IMR-90 (cell line): Measurements from ENCODE around the gene SDC1. TPM values are rescaled to one million over a fixed set of nuclear protein-coding genes. Genes with fewer than 3 reads are reported as not detected.

ENCODE experiments used
- ATAC-seq: fragments of 200-7000 bp; cut with Tn5 transposase; 2 replicates; pipeline ENCODE4 v1.9.1; 2020; ENCODE audit warnings: low read depth, mild to moderate bottlenecking, moderate library complexity
- BruUV-seq: library from RNA; stranded (reverse); fragments of 400-500 nt; replicated peaks from 2 replicates; lab custom pipeline; 2021; lab: Mats Ljungman, UMichigan
- CTCF ChIA-PET: fragments of 300-600 bp; formaldehyde crosslinking; extraction: SDS; loops from one replicate; lab custom pipeline; 2021; ENCODE audit warnings: antibody characterized with exemption; lab: Yijun Ruan, JAX
- POLR2A ChIA-PET: fragments of 300-600 bp; sonication (Branson Sonifier 250); formaldehyde crosslinking; loops from one replicate; lab custom pipeline; 2022; ENCODE audit warnings: antibody characterized with exemption; ENCODE audit not compliant: unreplicated experiment; lab: Charles Lee
- DNase-seq: peaks from one replicate; pipeline ENCODE4 v3.0.0; 2013
- H2AFZ ChIP-seq: replicated peaks from 2 replicates; pipeline ENCODE3; 2013; ENCODE audit warnings: low read length, mild to moderate bottlenecking; ENCODE audit not compliant: poor library complexity
- H2AK5ac ChIP-seq: 2 replicates; pipeline ENCODE4 v1.6.1; 2013; ENCODE audit warnings: low read depth, low read length, inconsistent platforms
- H2AK9ac ChIP-seq: replicated peaks from 2 replicates; pipeline ENCODE3; 2013; ENCODE audit warnings: mild to moderate bottlenecking, low read depth, low read length, moderate library complexity; ENCODE audit not compliant: poor library complexity
- H2BK120ac ChIP-seq: 2 replicates; pipeline ENCODE4 v1.6.1; 2013; ENCODE audit warnings: low read depth, low read length, inconsistent platforms
- H2BK15ac ChIP-seq: 3 replicates; pipeline ENCODE4 v1.6.1; 2013; ENCODE audit warnings: low read depth, low read length, inconsistent platforms
- H2BK20ac ChIP-seq: 2 replicates; pipeline ENCODE4 v1.6.1; 2013; ENCODE audit warnings: low read depth, mild to moderate bottlenecking, inconsistent platforms, low read length, moderate library complexity
- H2BK5ac ChIP-seq: 2 replicates; pipeline ENCODE4 v1.6.1; 2013; ENCODE audit warnings: mild to moderate bottlenecking, low read depth, low read length, inconsistent platforms; ENCODE audit not compliant: poor library complexity, severe bottlenecking
- H3K14ac ChIP-seq: replicated peaks from 2 replicates; pipeline ENCODE4 v1.6.1; 2013; ENCODE audit warnings: low read depth, low read length, inconsistent platforms
- H3K18ac ChIP-seq: 2 replicates; pipeline ENCODE4 v1.6.1; 2013; ENCODE audit warnings: low read depth, low read length, control low read depth
- H3K23ac ChIP-seq: 2 replicates; pipeline ENCODE4 v1.6.1; 2013; ENCODE audit warnings: low read depth, low read length, inconsistent platforms
- H3K27ac ChIP-seq: 2 replicates; pipeline ENCODE4 v1.5.1; 2013; ENCODE audit warnings: mild to moderate bottlenecking, control low read depth, low read length; ENCODE audit not compliant: insufficient read depth
- H3K27me3 ChIP-seq: 2 replicates; pipeline ENCODE4 v1.6.1; 2013; ENCODE audit warnings: low read length; ENCODE audit not compliant: control insufficient read depth, insufficient read depth
- H3K36me3 ChIP-seq: 2 replicates; pipeline ENCODE4 v1.6.1; 2013; ENCODE audit warnings: low read length, mixed read lengths; ENCODE audit not compliant: control insufficient read depth, insufficient read depth
- H3K4ac ChIP-seq: 2 replicates; pipeline ENCODE4 v1.6.1; 2013; ENCODE audit warnings: low read depth, low read length, inconsistent platforms
- H3K4me1 ChIP-seq: 2 replicates; pipeline ENCODE4 v1.6.1; 2013; ENCODE audit warnings: low read length, mixed read lengths; ENCODE audit not compliant: control insufficient read depth, insufficient read depth
- H3K4me2 ChIP-seq: 2 replicates; pipeline ENCODE4 v1.6.1; 2013; ENCODE audit warnings: low read depth, mild to moderate bottlenecking, control low read depth, low read length, moderate library complexity
- H3K4me3 ChIP-seq: 2 replicates; pipeline ENCODE4 v1.5.1; 2013; ENCODE audit warnings: low read depth, mild to moderate bottlenecking, control low read depth, low read length, moderate library complexity; ENCODE audit not compliant: insufficient read depth
- H3K56ac ChIP-seq: 2 replicates; pipeline ENCODE4 v1.6.1; 2013; ENCODE audit warnings: low read length, inconsistent platforms; ENCODE audit not compliant: insufficient read depth; ENCODE audit errors: extremely low read depth
- H3K79me1 ChIP-seq, 2 experiments: 2 replicates each; pipeline ENCODE4 v1.6.1; 2013; ENCODE audit warnings: low read length in 2 of 2, inconsistent platforms in 1 of 2, low read depth in 1 of 2
- H3K9ac ChIP-seq: 2 replicates; pipeline ENCODE4 v1.6.1; 2013; ENCODE audit warnings: low read depth, low read length, control low read depth
- H3K9me1 ChIP-seq: 2 replicates; pipeline ENCODE4 v1.6.1; 2013; ENCODE audit warnings: low read length, inconsistent platforms; ENCODE audit not compliant: insufficient read depth
- H3K9me3 ChIP-seq: 2 replicates; pipeline ENCODE4 v1.6.1; 2013; ENCODE audit warnings: low read length; ENCODE audit not compliant: control insufficient read depth, insufficient read depth
- H4K20me1 ChIP-seq: 2 replicates; pipeline ENCODE4 v1.6.1; 2013; ENCODE audit warnings: low read length, inconsistent platforms; ENCODE audit not compliant: insufficient read depth
- H4K5ac ChIP-seq: 2 replicates; pipeline ENCODE4 v1.6.1; 2013; ENCODE audit warnings: mild to moderate bottlenecking, low read depth, low read length, control low read depth
- H4K8ac ChIP-seq, 2 experiments: 2 replicates each; pipeline ENCODE4 v1.6.1; 2013; ENCODE audit warnings: low read depth in 2 of 2, low read length in 2 of 2, control low read depth in 1 of 2, inconsistent platforms in 1 of 2
- H4K91ac ChIP-seq: 2 replicates; pipeline ENCODE4 v1.6.1; 2013; ENCODE audit warnings: low read depth, low read length, inconsistent platforms; ENCODE audit not compliant: insufficient read depth
- NFE2L2 ChIP-seq: fragments of 150-350 bp; IDR thresholded peaks from 2 replicates; pipeline ENCODE4 v1.6.1; 2016; ENCODE audit warnings: low read depth, mild to moderate bottlenecking, low read length
- POLR2A ChIP-seq: IDR thresholded peaks from 2 replicates; pipeline ENCODE4 v1.6.1; 2012; ENCODE audit warnings: mild to moderate bottlenecking, low read depth, low read length
- RAD21 ChIP-seq: IDR thresholded peaks from 2 replicates; pipeline ENCODE4 v1.6.1; 2012; ENCODE audit warnings: low read length, improper control_type of control experiment
- RFX5 ChIP-seq: IDR thresholded peaks from 2 replicates; pipeline ENCODE4 v1.8.0; 2012; ENCODE audit warnings: low read depth, mild to moderate bottlenecking, low read length, moderate library complexity
- SMC3 ChIP-seq: fragments of 150-350 bp; IDR thresholded peaks from 2 replicates; pipeline ENCODE4 v1.6.1; 2016; ENCODE audit warnings: low read depth, mild to moderate bottlenecking, antibody characterized with exemption, low read length, moderate library complexity
- USF2 ChIP-seq: fragments of 150-350 bp; IDR thresholded peaks from 2 replicates; pipeline ENCODE4 v1.6.1; 2017; ENCODE audit warnings: mild to moderate bottlenecking, antibody characterized with exemption, low read length, low read depth
- WGBS, 2 experiments: methylation state at CpG; one replicate each; pipeline versions ENCODE4 v1.1.5 to v1.1.7; 2013; ENCODE audit warnings: missing lambda C conversion rate in 2 of 2; ENCODE audit not compliant: insufficient read length in 1 of 2; ENCODE audit errors: extremely low coverage in 2 of 2; 5-methylcytosine and 5-hydroxymethylcytosine counted together
- dilution Hi-C: fragments of 300-500 bp; cut with HindIII; formaldehyde crosslinking; loops from one replicate; pipeline ENCODE4 v1.14.3; 2018; ENCODE audit warnings: low sequenced_read_pairs; ENCODE audit not compliant: unreplicated experiment
- in situ Hi-C: fragments of 300-500 bp; cut with MboI; formaldehyde crosslinking; loops from 3 replicates; pipeline ENCODE4 v1.14.3; 2019; ENCODE audit warnings: low sequenced_read_pairs, inconsistent platforms, mixed read lengths
- intact Hi-C: fragments of 100-400 bp; cut with micrococcal nuclease; formaldehyde crosslinking; loops from 2 replicates; pipeline ENCODE4 v1.10.0; 2022
- polyA plus RNA-seq, 3 experiments: library from polyadenylated mRNA; depleted of rRNA; stranded (reverse); fragments of >200 nt; gene quantifications; 2 replicates each; pipeline ENCODE4 v1.2.3, GENCODE V29; 2012; ENCODE audit warnings: low replicate concordance in 1 of 3
- total RNA-seq: library from RNA; depleted of rRNA; stranded (reverse); fragments of >200 nt; gene quantifications from 2 replicates; pipeline ENCODE4 v1.2.3, GENCODE V29; 2012
- TF ChIP-seq, protein P1 (sequence below): fragments of 150-350 bp; IDR thresholded peaks from 2 replicates; pipeline ENCODE4 v1.6.1; 2016; ENCODE audit warnings: low read depth, mild to moderate bottlenecking, low read length, moderate library complexity, borderline replicate concordance

Gene SDC1
- total and polyA plus RNA-seq, 2 of the 4 experiments (the other 2 are of a cell fraction), result 22.0 to 28.3 TPM

DNA sequence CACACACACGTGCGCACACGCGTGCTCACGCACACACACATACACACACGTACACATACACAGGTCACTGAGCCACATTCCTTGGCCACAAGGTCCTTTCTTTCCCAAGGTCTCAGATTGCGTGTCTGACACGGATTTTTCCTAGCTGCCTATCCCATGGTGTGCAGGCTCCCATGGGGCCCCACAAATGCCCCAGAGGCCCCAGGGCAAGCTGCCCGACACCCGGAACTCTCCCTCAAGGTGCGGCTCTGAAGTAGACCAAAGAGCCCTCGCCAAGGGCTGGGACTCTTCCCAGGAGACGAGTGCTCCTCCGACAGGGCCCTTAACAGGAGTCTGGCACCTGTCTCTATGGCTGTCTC is 46.7 kb downstream of the SDC1 start:
- no peak overlapping the region for H3K18ac ChIP-seq
- no peak overlapping the region for H3K14ac ChIP-seq
- H3K9me3 ChIP-seq, result no peaks in the 10 kb centered on the region
- in situ Hi-C loops, result no loop called here
- CTCF ChIA-PET, result no interaction called here
- peaks cover 8% of the 10 kb centered on the region for H3K9me1 ChIP-seq
- H2AK9ac ChIP-seq, result no peak overlapping the region
- no peak for DNase-seq
- H2BK20ac ChIP-seq, result no peak overlapping the region
- H3K4me1 ChIP-seq, result no peaks in the 10 kb centered on the region
- no peaks in the 10 kb centered on the region for H3K36me3 ChIP-seq
- H4K20me1 ChIP-seq, result no peaks in the 10 kb centered on the region
- dilution Hi-C loops, result no loop called here
- no peak overlapping the region for H3K23ac ChIP-seq
- 0 out of 2 replicates have a peak, but pooled peaks cover 3% of the 10 kb centered on the region for H3K27me3 ChIP-seq
- no peak overlapping the region for H2BK5ac ChIP-seq
- no peak overlapping the region for H3K4me3 ChIP-seq
- H3K27ac ChIP-seq, result no peak overlapping the region
- POLR2A ChIA-PET, result no interaction called here
- no peak overlapping the region for H3K4ac ChIP-seq
- TF ChIP-seq USF2 (no peak), POLR2A (no peak), RAD21 (no peak), RFX5 (no peak), SMC3 (no peak), NFE2L2 (no peak)
- TF ChIP-seq, protein P1, sequence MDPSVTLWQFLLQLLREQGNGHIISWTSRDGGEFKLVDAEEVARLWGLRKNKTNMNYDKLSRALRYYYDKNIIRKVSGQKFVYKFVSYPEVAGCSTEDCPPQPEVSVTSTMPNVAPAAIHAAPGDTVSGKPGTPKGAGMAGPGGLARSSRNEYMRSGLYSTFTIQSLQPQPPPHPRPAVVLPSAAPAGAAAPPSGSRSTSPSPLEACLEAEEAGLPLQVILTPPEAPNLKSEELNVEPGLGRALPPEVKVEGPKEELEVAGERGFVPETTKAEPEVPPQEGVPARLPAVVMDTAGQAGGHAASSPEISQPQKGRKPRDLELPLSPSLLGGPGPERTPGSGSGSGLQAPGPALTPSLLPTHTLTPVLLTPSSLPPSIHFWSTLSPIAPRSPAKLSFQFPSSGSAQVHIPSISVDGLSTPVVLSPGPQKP, result no peak
- H4K8ac ChIP-seq, result no peak overlapping the region
- H3K9ac ChIP-seq, result no peak overlapping the region
- no peak overlapping the region for H2AK5ac ChIP-seq
- no peak overlapping the region; the same call in 2 of the 3 replicates for H2BK15ac ChIP-seq
- no peak overlapping the region for H2AFZ ChIP-seq
- no peak for ATAC-seq
- WGBS, 2 experiments, result 67% methylated on average over 7 of the region's 14 CpGs; no CpG with 5 or more reads in 1 of the 2 experiments
- no peaks in the 10 kb centered on the region for H3K79me1 ChIP-seq
- no peak overlapping the region for H4K91ac ChIP-seq
- BruUV-seq, result no TSS peak
- no peak overlapping the region for H4K5ac ChIP-seq
- intact Hi-C loops, result no loop called here
- H2BK120ac ChIP-seq, result no peak overlapping the region
- H3K56ac ChIP-seq, result no peak overlapping the region
- H3K4me2 ChIP-seq, result no peak overlapping the region
